Neutrophil (primary cell): ENCODE measurements around the gene TLX2.
"Not testable (repeated sequence)": the region's sequence is repeated elsewhere in the genome, so short reads cannot be mapped to it uniquely, and the experiment has no call there.

Experiments
- H3K27ac ChIP-seq: fragments of 200-600 bp; sonication (generic); 2 replicates; pipeline ENCODE4 v1.5.1; 2016; ENCODE audit warnings: mild to moderate bottlenecking, moderate library complexity
- H3K27me3 ChIP-seq: fragments of 200-600 bp; sonication (generic); 2 replicates; pipeline ENCODE4 v1.6.0; 2016; ENCODE audit warnings: mild to moderate bottlenecking
- H3K36me3 ChIP-seq: fragments of 200-600 bp; sonication (generic); 2 replicates; pipeline ENCODE4 v1.5.1; 2017
- H3K4me1 ChIP-seq, 2 experiments: fragments of 200-600 bp in 1 of 2; sonication (generic) in 1 of 2; 1 replicate in 1 of 2; 2 replicates in 1 of 2; pipeline versions ENCODE4 v1.5.1 to v1.6.1; 2013 to 2016; ENCODE audit warnings: low read depth in 1 of 2, low read length in 1 of 2, mild to moderate bottlenecking in 1 of 2, moderate library complexity in 1 of 2; ENCODE audit not compliant: control insufficient read depth in 1 of 2, insufficient read depth in 1 of 2
- H3K4me3 ChIP-seq, 2 experiments: fragments of 200-600 bp in 1 of 2; sonication (generic) in 1 of 2; 1 replicate in 1 of 2; 2 replicates in 1 of 2; pipeline ENCODE4 v1.5.1; 2013 to 2016; ENCODE audit warnings: low read depth in 1 of 2, low read length in 1 of 2, mild to moderate bottlenecking in 1 of 2, moderate library complexity in 1 of 2
- H3K9me3 ChIP-seq: fragments of 200-600 bp; sonication (generic); 2 replicates; pipeline ENCODE4 v1.5.1; 2016
- CTCF ChIP-seq: fragments of 200-600 bp; sonication (generic); IDR thresholded peaks from 2 replicates; pipeline ENCODE4 v1.5.1; 2016; ENCODE audit warnings: antibody characterized with exemption

TLX2 gene

GRCh38 chr2:74514368-74515270, at the start of gene TLX2:
TLX2 (plus strand) TSS chr2:74514450; CDS start chr2:74514807, 357 bp downstream.
- Histone ChIP-seq H3K27ac (no peak within 1 kb of the TSS), H3K4me1 (peaks cover 29 to 32% of the 10 kb centered on the region in 2 experiments), H3K27me3 (peaks cover 100% of the 10 kb centered on the region), H3K36me3 (no peaks in the 10 kb centered on the region), H3K4me3 (peak within 1 kb of the TSS in 1 of 2 experiments; percentile 66), H3K9me3 (no peaks in the 10 kb centered on the region)
- no peak for TF ChIP-seq CTCF

DNA sequence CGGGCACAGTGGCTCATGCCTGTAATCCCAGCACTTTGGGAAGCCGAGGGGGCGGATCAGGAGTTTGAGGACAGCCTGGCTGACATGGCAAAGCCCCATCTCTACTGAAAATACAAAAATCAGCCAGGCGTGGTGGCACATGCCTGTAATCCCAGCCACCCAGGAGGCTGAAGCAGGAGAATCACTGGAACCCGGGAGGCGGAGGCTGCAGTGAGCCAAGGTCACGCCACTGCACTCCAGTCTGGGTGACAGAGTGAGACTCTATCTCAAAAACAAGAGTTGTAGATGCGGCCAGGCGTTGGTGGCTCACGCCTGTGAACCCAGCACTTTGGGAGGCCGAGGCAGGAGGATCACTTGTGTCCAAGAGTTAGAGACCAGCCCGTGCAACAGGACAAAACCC, 43.5 kb upstream of the TLX2 start:
- H3K9me3 ChIP-seq, H3K27ac ChIP-seq, H3K4me3 ChIP-seq, H3K27me3 ChIP-seq: not testable (repeated sequence)
- Histone ChIP-seq H3K36me3 (peaks cover 16% of the 10 kb centered on the region), H3K4me1 (peaks cover 26 to 28% of the 10 kb centered on the region in 2 experiments)

DNA sequence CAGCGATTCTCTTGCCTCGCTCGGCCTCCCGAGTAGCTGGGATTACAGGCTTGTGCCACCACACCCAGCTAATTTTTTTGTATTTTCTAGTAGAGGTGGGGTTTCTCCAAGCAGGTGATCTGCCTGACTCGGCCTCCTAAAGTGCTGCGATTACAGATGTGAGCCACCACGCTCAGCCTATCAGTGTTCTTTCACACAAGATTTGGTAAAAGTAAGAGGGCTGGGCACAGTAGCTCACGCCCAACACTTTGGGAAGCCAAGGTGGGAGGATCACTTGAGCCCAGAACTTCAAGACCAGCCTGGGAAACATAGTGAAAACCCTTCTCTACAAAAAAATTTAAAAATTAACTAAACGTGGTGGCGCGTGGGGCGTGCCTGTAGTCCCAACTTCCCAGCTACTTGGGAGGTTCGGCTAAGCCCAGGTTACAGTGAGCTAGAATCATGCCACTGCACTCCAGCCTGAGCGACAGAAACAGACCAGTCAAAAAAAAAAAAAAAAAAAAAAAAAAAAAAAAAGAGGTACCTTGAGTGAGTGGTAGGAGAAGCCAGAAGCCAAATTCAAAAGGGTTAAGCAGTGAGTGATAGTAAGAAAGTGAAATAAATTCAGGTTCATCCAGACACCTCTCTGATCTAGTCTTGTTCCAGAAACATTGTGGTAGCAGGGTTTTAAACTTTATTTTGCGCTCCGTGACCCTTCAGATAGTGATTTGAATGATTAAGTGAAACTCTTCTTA, 42.8 kb upstream of the TLX2 start:
- peaks cover 22% of the 10 kb centered on the region for H3K36me3 ChIP-seq
- TF ChIP-seq CTCF: no peak
- H3K27ac ChIP-seq: peak overlapping the region; percentile 89
- peak overlapping the region; percentile 85 to 90 for H3K4me3 ChIP-seq
- H3K4me1 ChIP-seq: peaks cover 22 to 23% of the 10 kb centered on the region in 2 experiments
- no peaks in the 10 kb centered on the region for H3K9me3 ChIP-seq
- H3K27me3 ChIP-seq: no peaks in the 10 kb centered on the region

GRCh38 chr2:74472086-74472944, 41.9 kb upstream of the TLX2 start, which contains the start of gene MRPL53:
MRPL53 (minus strand) TSS chr2:74472680; CDS start chr2:74472660, 20 bp downstream.
- Histone ChIP-seq H3K9me3 (no peaks in the 10 kb centered on the region), H3K4me1 (peaks cover 22 to 23% of the 10 kb centered on the region in 2 experiments), H3K27ac (peak within 1 kb of the TSS; percentile 89), H3K36me3 (peaks cover 25% of the 10 kb centered on the region), H3K4me3 (peak within 1 kb of the TSS; percentile 85 to 90), H3K27me3 (no peaks in the 10 kb centered on the region)
- peak; percentile 29 for TF ChIP-seq CTCF

GRCh38 chr2:74472945-74473258, 41.3 kb upstream of the TLX2 start:
- no peaks in the 10 kb centered on the region for H3K9me3 ChIP-seq
- H3K27me3 ChIP-seq: no peaks in the 10 kb centered on the region
- H3K27ac ChIP-seq: peak overlapping the region; percentile 89
- H3K36me3 ChIP-seq: peaks cover 25% of the 10 kb centered on the region
- TF ChIP-seq CTCF: peak; percentile 2
- peaks cover 22 to 23% of the 10 kb centered on the region in 2 experiments for H3K4me1 ChIP-seq
- H3K4me3 ChIP-seq: peak overlapping the region; percentile 85 to 90
